IMR-90 (cell line): ENCODE measurements around the gene USP6NL. TPM values are rescaled to one million over a fixed set of nuclear protein-coding genes. Genes with fewer than 3 reads are reported as not detected.
"Not testable (repeated sequence)": the region's sequence is repeated elsewhere in the genome, so short reads cannot be mapped to it uniquely, and the experiment has no call there.

Experiments
- ATAC-seq: fragments of 200-7000 bp; cut with Tn5 transposase; 2 replicates; pipeline ENCODE4 v1.9.1; 2020; ENCODE audit warnings: low read depth, mild to moderate bottlenecking, moderate library complexity
- BruUV-seq: library from RNA; stranded (reverse); fragments of 400-500 nt; replicated peaks from 2 replicates; lab custom pipeline; 2021; lab: Mats Ljungman, UMichigan
- CTCF ChIA-PET: fragments of 300-600 bp; formaldehyde crosslinking; extraction: SDS; loops from one replicate; lab custom pipeline; 2021; ENCODE audit warnings: antibody characterized with exemption; lab: Yijun Ruan, JAX
- POLR2A ChIA-PET: fragments of 300-600 bp; sonication (Branson Sonifier 250); formaldehyde crosslinking; loops from one replicate; lab custom pipeline; 2022; ENCODE audit warnings: antibody characterized with exemption; ENCODE audit not compliant: unreplicated experiment; lab: Charles Lee
- DNase-seq: peaks from one replicate; pipeline ENCODE4 v3.0.0; 2013
- H2AFZ ChIP-seq: replicated peaks from 2 replicates; pipeline ENCODE3; 2013; ENCODE audit warnings: low read length, mild to moderate bottlenecking; ENCODE audit not compliant: poor library complexity
- H2AK5ac ChIP-seq: 2 replicates; pipeline ENCODE4 v1.6.1; 2013; ENCODE audit warnings: low read depth, low read length, inconsistent platforms
- H2AK9ac ChIP-seq: replicated peaks from 2 replicates; pipeline ENCODE3; 2013; ENCODE audit warnings: mild to moderate bottlenecking, low read depth, low read length, moderate library complexity; ENCODE audit not compliant: poor library complexity
- H2BK120ac ChIP-seq: 2 replicates; pipeline ENCODE4 v1.6.1; 2013; ENCODE audit warnings: low read depth, low read length, inconsistent platforms
- H2BK15ac ChIP-seq: 3 replicates; pipeline ENCODE4 v1.6.1; 2013; ENCODE audit warnings: low read depth, low read length, inconsistent platforms
- H2BK20ac ChIP-seq: 2 replicates; pipeline ENCODE4 v1.6.1; 2013; ENCODE audit warnings: low read depth, mild to moderate bottlenecking, inconsistent platforms, low read length, moderate library complexity
- H2BK5ac ChIP-seq: 2 replicates; pipeline ENCODE4 v1.6.1; 2013; ENCODE audit warnings: mild to moderate bottlenecking, low read depth, low read length, inconsistent platforms; ENCODE audit not compliant: poor library complexity, severe bottlenecking
- H3K14ac ChIP-seq: replicated peaks from 2 replicates; pipeline ENCODE4 v1.6.1; 2013; ENCODE audit warnings: low read depth, low read length, inconsistent platforms
- H3K18ac ChIP-seq: 2 replicates; pipeline ENCODE4 v1.6.1; 2013; ENCODE audit warnings: low read depth, low read length, control low read depth
- H3K23ac ChIP-seq: 2 replicates; pipeline ENCODE4 v1.6.1; 2013; ENCODE audit warnings: low read depth, low read length, inconsistent platforms
- H3K27ac ChIP-seq: 2 replicates; pipeline ENCODE4 v1.5.1; 2013; ENCODE audit warnings: mild to moderate bottlenecking, control low read depth, low read length; ENCODE audit not compliant: insufficient read depth
- H3K27me3 ChIP-seq: 2 replicates; pipeline ENCODE4 v1.6.1; 2013; ENCODE audit warnings: low read length; ENCODE audit not compliant: control insufficient read depth, insufficient read depth
- H3K36me3 ChIP-seq: 2 replicates; pipeline ENCODE4 v1.6.1; 2013; ENCODE audit warnings: low read length, mixed read lengths; ENCODE audit not compliant: control insufficient read depth, insufficient read depth
- H3K4ac ChIP-seq: 2 replicates; pipeline ENCODE4 v1.6.1; 2013; ENCODE audit warnings: low read depth, low read length, inconsistent platforms
- H3K4me1 ChIP-seq: 2 replicates; pipeline ENCODE4 v1.6.1; 2013; ENCODE audit warnings: low read length, mixed read lengths; ENCODE audit not compliant: control insufficient read depth, insufficient read depth
- H3K4me2 ChIP-seq: 2 replicates; pipeline ENCODE4 v1.6.1; 2013; ENCODE audit warnings: low read depth, mild to moderate bottlenecking, control low read depth, low read length, moderate library complexity
- H3K4me3 ChIP-seq: 2 replicates; pipeline ENCODE4 v1.5.1; 2013; ENCODE audit warnings: low read depth, mild to moderate bottlenecking, control low read depth, low read length, moderate library complexity; ENCODE audit not compliant: insufficient read depth
- H3K56ac ChIP-seq: 2 replicates; pipeline ENCODE4 v1.6.1; 2013; ENCODE audit warnings: low read length, inconsistent platforms; ENCODE audit not compliant: insufficient read depth; ENCODE audit errors: extremely low read depth
- H3K79me1 ChIP-seq, 2 experiments: 2 replicates each; pipeline ENCODE4 v1.6.1; 2013; ENCODE audit warnings: low read length in 2 of 2, inconsistent platforms in 1 of 2, low read depth in 1 of 2
- H3K9ac ChIP-seq: 2 replicates; pipeline ENCODE4 v1.6.1; 2013; ENCODE audit warnings: low read depth, low read length, control low read depth
- H3K9me1 ChIP-seq: 2 replicates; pipeline ENCODE4 v1.6.1; 2013; ENCODE audit warnings: low read length, inconsistent platforms; ENCODE audit not compliant: insufficient read depth
- H3K9me3 ChIP-seq: 2 replicates; pipeline ENCODE4 v1.6.1; 2013; ENCODE audit warnings: low read length; ENCODE audit not compliant: control insufficient read depth, insufficient read depth
- H4K20me1 ChIP-seq: 2 replicates; pipeline ENCODE4 v1.6.1; 2013; ENCODE audit warnings: low read length, inconsistent platforms; ENCODE audit not compliant: insufficient read depth
- H4K5ac ChIP-seq: 2 replicates; pipeline ENCODE4 v1.6.1; 2013; ENCODE audit warnings: mild to moderate bottlenecking, low read depth, low read length, control low read depth
- H4K8ac ChIP-seq, 2 experiments: 2 replicates each; pipeline ENCODE4 v1.6.1; 2013; ENCODE audit warnings: low read depth in 2 of 2, low read length in 2 of 2, control low read depth in 1 of 2, inconsistent platforms in 1 of 2
- H4K91ac ChIP-seq: 2 replicates; pipeline ENCODE4 v1.6.1; 2013; ENCODE audit warnings: low read depth, low read length, inconsistent platforms; ENCODE audit not compliant: insufficient read depth
- SMC3 ChIP-seq: fragments of 150-350 bp; IDR thresholded peaks from 2 replicates; pipeline ENCODE4 v1.6.1; 2016; ENCODE audit warnings: low read depth, mild to moderate bottlenecking, antibody characterized with exemption, low read length, moderate library complexity
- WGBS, 2 experiments: methylation state at CpG; one replicate each; pipeline versions ENCODE4 v1.1.5 to v1.1.7; 2013; ENCODE audit warnings: missing lambda C conversion rate in 2 of 2; ENCODE audit not compliant: insufficient read length in 1 of 2; ENCODE audit errors: extremely low coverage in 2 of 2; 5-methylcytosine and 5-hydroxymethylcytosine counted together
- dilution Hi-C: fragments of 300-500 bp; cut with HindIII; formaldehyde crosslinking; loops from one replicate; pipeline ENCODE4 v1.14.3; 2018; ENCODE audit warnings: low sequenced_read_pairs; ENCODE audit not compliant: unreplicated experiment
- in situ Hi-C: fragments of 300-500 bp; cut with MboI; formaldehyde crosslinking; loops from 3 replicates; pipeline ENCODE4 v1.14.3; 2019; ENCODE audit warnings: low sequenced_read_pairs, inconsistent platforms, mixed read lengths
- intact Hi-C: fragments of 100-400 bp; cut with micrococcal nuclease; formaldehyde crosslinking; loops from 2 replicates; pipeline ENCODE4 v1.10.0; 2022
- polyA plus RNA-seq, 3 experiments: library from polyadenylated mRNA; depleted of rRNA; stranded (reverse); fragments of >200 nt; gene quantifications; 2 replicates each; pipeline ENCODE4 v1.2.3, GENCODE V29; 2012; ENCODE audit warnings: low replicate concordance in 1 of 3
- total RNA-seq: library from RNA; depleted of rRNA; stranded (reverse); fragments of >200 nt; gene quantifications from 2 replicates; pipeline ENCODE4 v1.2.3, GENCODE V29; 2012
- TF ChIP-seq, protein P1 (sequence below): conservative IDR thresholded peaks from 2 replicates; pipeline ENCODE4 v1.5.1; 2012; ENCODE audit warnings: mild to moderate bottlenecking, low read depth, low read length, improper control_type of control experiment

The USP6NL gene
- total and polyA plus RNA-seq, 2 of the 4 experiments (the other 2 are of a cell fraction): 7.8 to 9.1 TPM

- H3K9me3 ChIP-seq, H3K27me3 ChIP-seq, H2BK120ac ChIP-seq, H3K4ac ChIP-seq, H4K8ac ChIP-seq, H3K4me1 ChIP-seq, H3K4me3 ChIP-seq, H3K18ac ChIP-seq, H4K91ac ChIP-seq, H3K56ac ChIP-seq, H3K27ac ChIP-seq, DNase-seq, H4K5ac ChIP-seq, H2BK20ac ChIP-seq, H4K20me1 ChIP-seq, H3K9ac ChIP-seq, dilution Hi-C loops, H2AK9ac ChIP-seq, H2AFZ ChIP-seq, H3K9me1 ChIP-seq, in situ Hi-C loops, H2BK5ac ChIP-seq, H3K14ac ChIP-seq, BruUV-seq, H3K23ac ChIP-seq, ATAC-seq, H2AK5ac ChIP-seq, POLR2A ChIA-PET, H2BK15ac ChIP-seq, H3K79me1 ChIP-seq, H3K4me2 ChIP-seq: not testable (repeated sequence)
- CTCF ChIA-PET: interaction anchor here (1.2 to 1.8 kb wide), 2 partner anchors 8 to 9 kb away, joined by 3 to 5 read pairs; no protein-coding TSS in a partner anchor
- TF ChIP-seq SMC3: peak; percentile 12; the same call in 1 of the 2 replicates
- TF ChIP-seq, protein P1, sequence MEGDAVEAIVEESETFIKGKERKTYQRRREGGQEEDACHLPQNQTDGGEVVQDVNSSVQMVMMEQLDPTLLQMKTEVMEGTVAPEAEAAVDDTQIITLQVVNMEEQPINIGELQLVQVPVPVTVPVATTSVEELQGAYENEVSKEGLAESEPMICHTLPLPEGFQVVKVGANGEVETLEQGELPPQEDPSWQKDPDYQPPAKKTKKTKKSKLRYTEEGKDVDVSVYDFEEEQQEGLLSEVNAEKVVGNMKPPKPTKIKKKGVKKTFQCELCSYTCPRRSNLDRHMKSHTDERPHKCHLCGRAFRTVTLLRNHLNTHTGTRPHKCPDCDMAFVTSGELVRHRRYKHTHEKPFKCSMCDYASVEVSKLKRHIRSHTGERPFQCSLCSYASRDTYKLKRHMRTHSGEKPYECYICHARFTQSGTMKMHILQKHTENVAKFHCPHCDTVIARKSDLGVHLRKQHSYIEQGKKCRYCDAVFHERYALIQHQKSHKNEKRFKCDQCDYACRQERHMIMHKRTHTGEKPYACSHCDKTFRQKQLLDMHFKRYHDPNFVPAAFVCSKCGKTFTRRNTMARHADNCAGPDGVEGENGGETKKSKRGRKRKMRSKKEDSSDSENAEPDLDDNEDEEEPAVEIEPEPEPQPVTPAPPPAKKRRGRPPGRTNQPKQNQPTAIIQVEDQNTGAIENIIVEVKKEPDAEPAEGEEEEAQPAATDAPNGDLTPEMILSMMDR: peak; percentile 22; the same call in 1 of the 2 replicates
- no CpG with 5 or more reads among the region's 13 CpGs for WGBS, 2 experiments
- intact Hi-C loops: loop anchor here (5.0 kb wide), 1 partner anchor 73 kb away; no protein-coding TSS in a partner anchor
- H3K36me3 ChIP-seq: peaks cover 14% of the 10 kb centered on the region
These were observed 116.5 kb downstream of the USP6NL start for GRCh38 chr10:11494923-11495322.
